Suppressor macrophage treated with lipopolysaccharide for 4 hours (primary cell): ENCODE results near the gene ARIH2.
A peak's percentile ranks its signal among the peaks of the same experiment; 100 is the strongest.
"Not testable (repeated sequence)": the region's sequence is repeated elsewhere in the genome, so short reads cannot be mapped to it uniquely, and the experiment has no call there.

Experiments used
- DNase-seq: peaks from one replicate; pipeline ENCODE4 v3.0.0-alpha.2; 2020

Gene ARIH2

GRCh38 chr3:49005998-49006397, 87.4 kb downstream of the ARIH2 start:
- DNase-seq = no peak

GRCh38 chr3:49006408-49007067, 87.9 kb downstream of the ARIH2 start:
- DNase-seq = peak; percentile 37

DNA sequence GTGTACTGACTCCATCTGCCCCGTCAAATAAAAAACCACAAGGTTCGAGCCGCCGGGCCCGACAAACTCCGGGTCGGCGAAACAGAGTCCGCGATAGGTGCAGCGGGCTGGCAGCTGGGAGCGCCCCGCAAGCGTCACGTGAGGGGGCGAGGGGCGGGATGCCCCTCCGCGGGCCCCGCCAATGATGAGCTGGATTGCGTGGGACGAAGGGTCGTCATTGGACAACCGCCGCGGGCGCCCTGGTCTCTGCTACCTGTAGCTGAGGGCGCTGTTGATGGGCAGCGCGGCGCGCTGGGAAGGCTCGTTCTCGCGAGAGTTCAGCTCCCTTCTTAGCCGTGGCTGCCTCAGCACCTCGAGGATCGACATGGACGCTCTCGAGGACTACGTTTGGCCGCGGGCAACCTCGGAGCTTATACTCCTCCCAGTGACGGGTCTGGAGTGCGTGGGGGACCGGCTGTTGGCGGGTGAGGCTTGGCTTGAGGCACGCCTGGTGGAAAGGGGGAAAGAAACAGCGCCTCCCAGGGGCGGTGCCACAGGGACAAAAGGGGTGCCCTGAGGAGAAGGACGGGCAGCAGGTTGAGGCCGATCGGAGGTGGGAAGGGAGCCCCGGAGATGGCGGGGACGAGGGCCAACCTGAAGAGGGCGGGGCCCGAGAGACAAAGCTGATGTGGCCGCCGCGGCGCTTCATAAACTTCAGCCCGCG, 88.6 kb downstream of the ARIH2 start, which contains the start of gene WDR6:
Gene WDR6 (plus strand): TSS at position 324 of the 703 bp plus-strand sequence. CDS start 41 bp downstream, at position 365.
- peak; percentile 93 for DNase-seq

- DNase-seq = peak; percentile 83
These were observed 89.3 kb downstream of the ARIH2 start for GRCh38 chr3:49007771-49008528.

- not testable (repeated sequence) for DNase-seq
These were observed 90.0 kb downstream of the ARIH2 start for GRCh38 chr3:49008627-49009026.

GRCh38 chr3:49009396-49009795, 90.8 kb downstream of the ARIH2 start:
- DNase-seq = no peak

DNA sequence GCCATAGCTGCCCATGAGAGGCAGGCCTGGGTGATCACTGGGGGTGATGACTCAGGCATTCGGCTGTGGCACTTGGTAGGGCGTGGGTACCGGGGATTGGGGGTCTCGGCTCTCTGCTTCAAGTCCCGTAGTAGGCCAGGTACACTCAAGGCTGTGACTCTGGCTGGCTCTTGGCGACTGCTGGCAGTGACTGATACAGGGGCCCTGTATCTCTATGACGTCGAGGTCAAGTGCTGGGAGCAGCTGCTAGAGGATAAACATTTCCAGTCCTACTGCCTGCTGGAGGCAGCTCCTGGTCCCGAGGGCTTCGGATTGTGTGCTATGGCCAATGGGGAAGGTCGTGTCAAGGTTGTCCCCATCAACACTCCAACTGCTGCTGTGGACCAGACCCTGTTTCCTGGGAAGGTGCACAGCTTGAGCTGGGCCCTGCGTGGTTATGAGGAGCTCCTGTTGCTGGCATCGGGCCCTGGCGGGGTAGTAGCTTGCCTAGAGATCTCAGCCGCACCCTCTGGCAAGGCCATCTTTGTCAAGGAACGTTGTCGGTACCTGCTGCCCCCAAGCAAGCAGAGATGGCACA, 93.9 kb downstream of the ARIH2 start:
- no peak for DNase-seq

GRCh38 chr3:49013113-49013737, 94.6 kb downstream of the ARIH2 start:
- no peak for DNase-seq

DNA sequence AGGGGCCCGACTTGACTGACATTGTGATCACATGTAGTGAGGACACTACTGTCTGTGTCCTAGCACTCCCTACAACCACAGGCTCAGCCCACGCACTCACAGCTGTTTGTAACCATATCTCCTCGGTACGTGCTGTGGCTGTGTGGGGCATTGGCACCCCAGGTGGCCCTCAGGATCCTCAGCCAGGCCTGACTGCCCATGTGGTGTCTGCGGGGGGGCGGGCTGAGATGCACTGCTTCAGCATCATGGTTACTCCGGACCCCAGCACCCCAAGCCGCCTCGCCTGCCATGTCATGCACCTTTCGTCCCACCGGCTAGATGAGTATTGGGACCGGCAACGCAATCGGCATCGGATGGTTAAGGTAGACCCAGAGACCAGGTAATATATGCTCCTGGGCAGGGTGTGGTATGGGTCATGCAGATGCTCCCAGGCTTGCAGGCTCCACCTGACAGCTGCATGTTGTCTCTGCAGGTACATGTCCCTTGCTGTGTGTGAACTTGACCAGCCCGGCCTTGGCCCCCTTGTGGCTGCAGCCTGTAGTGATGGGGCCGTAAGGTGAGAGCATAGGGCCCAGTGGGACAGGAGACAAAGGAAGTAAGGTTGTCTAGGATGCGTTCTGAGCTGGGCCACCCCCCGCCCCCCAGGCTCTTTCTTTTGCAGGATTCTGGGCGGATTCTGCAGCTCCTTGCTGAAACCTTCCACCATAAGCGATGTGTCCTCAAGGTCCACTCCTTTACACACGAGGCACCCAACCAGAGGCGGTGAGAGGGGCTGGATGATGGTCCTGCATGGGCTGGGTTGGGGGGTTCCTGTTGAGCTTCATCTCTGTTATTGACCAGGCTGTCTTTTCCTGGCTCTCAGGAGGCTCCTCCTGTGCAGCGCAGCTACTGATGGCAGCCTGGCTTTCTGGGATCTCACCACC, 95.4 kb downstream of the ARIH2 start:
- DNase-seq = peak; percentile 50

DNA sequence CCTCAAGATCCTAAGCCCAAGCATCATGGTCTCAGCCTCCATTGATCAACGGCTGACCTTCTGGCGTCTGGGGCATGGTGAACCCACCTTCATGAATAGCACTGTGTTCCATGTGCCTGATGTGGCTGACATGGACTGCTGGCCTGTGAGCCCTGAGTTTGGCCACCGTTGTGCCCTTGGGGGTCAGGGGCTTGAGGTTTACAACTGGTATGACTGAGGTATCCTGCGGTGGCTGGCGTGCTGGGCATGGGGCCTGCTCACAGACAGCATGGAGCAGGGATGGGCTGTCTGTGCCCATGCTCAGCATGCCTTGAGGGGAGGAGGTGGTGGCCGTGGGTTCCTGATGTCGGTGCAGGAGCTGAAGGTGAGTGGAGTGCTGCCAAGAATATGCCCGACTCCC, 96.4 kb downstream of the ARIH2 start:
- no peak for DNase-seq

DNA sequence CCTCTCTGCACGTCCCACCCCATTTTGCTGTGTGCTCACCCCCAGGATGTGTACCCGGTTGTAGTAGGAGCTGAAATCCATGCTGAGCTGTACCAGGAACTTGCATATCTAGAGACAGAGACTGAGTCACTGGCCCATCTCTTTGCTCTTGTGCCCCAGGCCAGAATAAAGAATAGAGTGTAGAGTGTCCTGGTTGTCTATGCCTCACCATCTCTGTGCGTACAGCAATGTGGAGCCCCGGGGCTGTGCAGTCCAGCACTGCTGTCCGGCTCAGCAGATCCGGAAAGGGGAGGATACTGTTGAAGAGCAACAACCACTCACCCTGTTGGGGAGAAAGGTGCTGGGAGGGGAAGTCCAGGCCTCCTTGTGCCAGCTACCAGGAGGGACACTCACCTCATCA, 97.1 kb downstream of the ARIH2 start:
- DNase-seq = no peak

GRCh38 chr3:49016414-49017228, 98.0 kb downstream of the ARIH2 start:
- no peak for DNase-seq

DNA sequence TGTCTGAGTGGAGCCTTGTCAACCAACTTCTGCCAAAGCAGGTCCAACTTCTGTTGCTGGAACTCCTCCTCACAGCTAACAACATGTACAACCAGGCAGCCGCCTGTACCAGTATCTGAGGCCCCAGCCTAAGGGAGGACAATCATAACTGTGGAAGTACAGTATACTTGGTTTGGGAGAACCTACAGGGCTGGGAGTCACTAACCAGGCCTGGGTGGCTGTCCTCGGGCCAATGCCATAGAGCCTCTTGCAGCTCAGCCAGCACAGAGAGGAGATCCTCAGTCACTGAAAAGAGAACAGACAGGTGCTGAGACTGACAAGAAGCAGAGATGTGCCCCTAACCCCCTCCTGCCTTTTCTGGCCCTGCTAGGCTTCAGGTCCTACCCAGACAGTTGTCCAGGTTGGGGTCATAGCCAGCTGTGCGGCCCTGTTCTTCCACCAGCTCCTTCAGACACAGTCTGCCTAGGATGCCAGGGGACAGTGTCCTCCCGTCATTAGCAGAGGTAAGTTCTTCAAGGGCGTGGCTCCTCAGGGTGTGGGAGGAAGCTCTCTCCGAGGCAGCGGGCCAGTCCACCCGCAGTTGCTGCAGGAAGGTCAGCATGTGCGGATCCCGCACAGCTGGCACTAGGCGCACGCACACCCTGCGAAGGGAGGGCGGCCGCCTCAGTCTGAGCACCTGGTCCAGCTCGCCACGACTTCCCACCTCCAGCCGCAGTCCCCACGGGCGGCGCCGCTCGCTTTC, 98.8 kb downstream of the ARIH2 start:
- DNase-seq = no peak

- peak; percentile 61 for DNase-seq
These were observed 99.5 kb downstream of the ARIH2 start, which contains the start of gene DALRD3 for GRCh38 chr3:49017971-49018706. TSS of gene DALRD3 (minus strand) at chr3:49018580. CDS start at chr3:49018564, 16 bp downstream.

GRCh38 chr3:49018707-49019006, 100.0 kb downstream of the ARIH2 start:
- DNase-seq = no peak

- DNase-seq = peak; percentile 78
These were observed 101.3 kb downstream of the ARIH2 start for GRCh38 chr3:49019941-49020329.

- DNase-seq = peak; percentile 82
These were observed 101.9 kb downstream of the ARIH2 start for GRCh38 chr3:49020330-49021212.

DNA sequence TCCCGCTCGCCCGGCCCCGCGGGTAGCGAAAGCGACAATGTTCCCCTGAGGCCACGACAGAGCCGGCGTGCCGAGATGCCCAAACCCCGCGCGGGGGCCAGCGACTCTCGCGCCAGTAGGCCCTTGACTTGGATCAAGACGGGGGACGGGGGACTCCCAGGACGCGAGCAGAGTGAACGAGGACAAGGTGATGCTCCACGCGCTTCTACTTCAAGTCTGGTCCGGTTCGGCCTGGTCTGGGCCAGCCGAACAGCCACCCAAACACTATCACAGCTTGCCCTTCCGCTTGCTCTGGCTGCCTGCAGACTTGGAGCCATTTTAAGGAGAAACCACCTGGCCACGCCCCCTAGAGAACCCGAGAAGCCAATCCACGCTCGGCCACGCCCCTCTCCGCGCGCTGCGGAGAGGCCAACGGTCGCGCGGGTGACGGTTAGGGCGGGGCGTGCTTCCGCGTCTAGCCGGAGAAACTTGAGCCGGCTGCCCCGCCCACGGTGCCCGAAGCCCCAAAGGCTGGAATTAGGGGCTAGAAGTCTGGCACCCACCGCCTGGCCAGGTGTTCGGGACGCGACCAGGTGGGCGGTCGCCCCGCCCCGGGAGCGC, 102.7 kb downstream of the ARIH2 start:
- peak; percentile 100 for DNase-seq
